ENCODE results near the gene THAP12.
"Not testable (repeated sequence)": the region's sequence is repeated elsewhere in the genome, so short reads cannot be mapped to it uniquely, and the experiment has no call there.

Gene THAP12, protein sequence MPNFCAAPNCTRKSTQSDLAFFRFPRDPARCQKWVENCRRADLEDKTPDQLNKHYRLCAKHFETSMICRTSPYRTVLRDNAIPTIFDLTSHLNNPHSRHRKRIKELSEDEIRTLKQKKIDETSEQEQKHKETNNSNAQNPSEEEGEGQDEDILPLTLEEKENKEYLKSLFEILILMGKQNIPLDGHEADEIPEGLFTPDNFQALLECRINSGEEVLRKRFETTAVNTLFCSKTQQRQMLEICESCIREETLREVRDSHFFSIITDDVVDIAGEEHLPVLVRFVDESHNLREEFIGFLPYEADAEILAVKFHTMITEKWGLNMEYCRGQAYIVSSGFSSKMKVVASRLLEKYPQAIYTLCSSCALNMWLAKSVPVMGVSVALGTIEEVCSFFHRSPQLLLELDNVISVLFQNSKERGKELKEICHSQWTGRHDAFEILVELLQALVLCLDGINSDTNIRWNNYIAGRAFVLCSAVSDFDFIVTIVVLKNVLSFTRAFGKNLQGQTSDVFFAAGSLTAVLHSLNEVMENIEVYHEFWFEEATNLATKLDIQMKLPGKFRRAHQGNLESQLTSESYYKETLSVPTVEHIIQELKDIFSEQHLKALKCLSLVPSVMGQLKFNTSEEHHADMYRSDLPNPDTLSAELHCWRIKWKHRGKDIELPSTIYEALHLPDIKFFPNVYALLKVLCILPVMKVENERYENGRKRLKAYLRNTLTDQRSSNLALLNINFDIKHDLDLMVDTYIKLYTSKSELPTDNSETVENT

DNA sequence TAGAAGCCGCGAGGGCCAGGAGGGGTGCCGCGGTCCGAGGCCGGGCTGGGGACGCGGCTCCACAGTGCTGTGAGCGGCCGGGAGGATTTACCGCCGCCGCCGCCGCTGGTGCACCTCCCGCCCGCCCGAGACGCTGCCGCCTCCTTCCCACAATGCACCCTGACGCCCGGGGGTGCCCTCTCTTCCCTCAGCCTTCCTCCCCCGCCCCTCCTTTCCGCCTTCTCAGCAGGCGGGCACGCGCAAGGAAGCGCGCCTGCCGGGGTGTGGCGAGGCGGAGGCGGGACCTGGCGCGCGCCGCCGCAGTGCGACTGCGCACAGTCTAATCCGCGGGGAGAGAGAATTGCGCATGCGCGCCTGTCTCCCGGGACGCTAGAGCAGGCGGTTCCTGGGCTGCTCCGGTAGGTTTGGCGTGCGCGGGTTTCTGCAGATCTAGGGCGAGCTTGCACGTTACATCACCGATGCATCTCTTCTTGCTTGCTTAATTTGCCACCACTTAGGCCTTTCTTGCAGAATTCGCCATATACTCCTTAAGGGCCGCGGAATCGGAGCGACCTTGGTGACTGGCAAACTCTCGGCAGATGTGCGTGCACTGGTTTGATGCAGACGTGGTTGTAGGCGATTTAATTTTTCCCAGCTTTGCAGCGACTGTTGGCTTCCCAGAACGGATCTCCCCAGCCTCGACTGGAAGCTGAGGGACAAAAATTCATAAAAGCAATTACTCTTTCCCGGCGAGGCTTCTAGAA lies at the start of gene THAP12, which contains the start of gene GVQW3:
Gene THAP12, minus strand, starts transcription at position 156 of the 743 bp plus-strand sequence. CDS start 296 bp downstream, outside the sequence.
Gene GVQW3, plus strand, starts transcription at position 347 of the 743 bp plus-strand sequence. CDS start 506 bp downstream, outside the sequence.
- peak; percentile 87 for DNase-seq

DNA sequence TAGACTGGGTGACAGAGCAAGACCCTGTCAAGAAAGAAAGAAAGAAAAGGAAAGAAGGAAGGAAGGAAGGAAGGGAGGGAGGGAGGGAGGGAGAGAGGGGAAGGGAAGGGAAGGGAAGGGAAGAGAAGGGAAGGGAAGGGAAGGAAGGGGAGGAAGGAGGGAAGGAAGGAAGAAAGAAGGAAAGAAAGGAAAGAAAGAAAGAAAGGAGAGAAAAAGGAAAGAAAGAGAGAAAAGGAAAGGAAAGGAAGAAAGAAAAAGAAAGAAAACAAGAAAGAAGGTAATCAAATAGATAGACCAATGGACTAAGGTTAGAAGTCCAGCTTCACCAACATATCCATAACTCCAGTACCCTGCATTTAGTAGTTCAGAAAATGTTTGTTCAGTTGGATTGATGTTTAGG lies 45.7 kb upstream of the THAP12 start:
- no peak for DNase-seq

DNA sequence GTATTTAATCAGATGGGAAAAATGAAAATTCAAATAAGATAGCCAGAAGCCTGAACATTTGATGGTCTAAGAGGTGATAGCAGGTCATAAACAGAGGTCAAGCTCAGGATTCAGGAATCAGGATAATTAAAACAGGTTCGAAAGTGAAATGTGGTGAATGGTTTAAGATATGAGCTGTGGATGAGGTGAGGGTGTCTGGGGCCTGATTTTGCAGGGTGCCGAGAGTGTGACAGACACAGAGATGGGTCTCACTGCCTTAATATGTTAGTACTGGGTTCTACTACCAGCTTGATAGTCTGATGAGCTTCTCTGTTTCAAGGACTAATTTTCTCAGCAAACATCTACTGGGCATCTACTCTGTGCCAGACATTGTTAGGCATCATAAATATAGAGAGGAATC lies 44.0 kb upstream of the THAP12 start:
- no peak for DNase-seq

DNA sequence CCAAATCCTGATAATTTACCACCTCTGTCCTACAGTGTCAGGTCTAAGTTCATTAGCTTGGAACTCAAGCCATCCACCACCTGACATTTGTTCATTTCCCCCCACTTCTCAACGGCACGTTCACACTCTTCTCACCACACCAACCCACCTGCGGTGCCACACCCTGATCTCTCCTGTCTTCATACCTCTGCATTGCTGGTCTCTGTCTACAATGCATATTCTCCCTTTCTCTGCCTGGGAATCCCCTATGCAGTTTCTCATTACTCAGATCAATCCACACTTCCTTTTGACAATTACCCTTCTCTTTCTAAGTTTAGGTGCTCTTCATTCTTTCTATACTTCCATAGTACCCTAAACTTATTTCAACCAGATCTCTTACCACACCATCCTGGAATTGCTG lies 43.4 kb upstream of the THAP12 start:
- no peak for DNase-seq

DNA sequence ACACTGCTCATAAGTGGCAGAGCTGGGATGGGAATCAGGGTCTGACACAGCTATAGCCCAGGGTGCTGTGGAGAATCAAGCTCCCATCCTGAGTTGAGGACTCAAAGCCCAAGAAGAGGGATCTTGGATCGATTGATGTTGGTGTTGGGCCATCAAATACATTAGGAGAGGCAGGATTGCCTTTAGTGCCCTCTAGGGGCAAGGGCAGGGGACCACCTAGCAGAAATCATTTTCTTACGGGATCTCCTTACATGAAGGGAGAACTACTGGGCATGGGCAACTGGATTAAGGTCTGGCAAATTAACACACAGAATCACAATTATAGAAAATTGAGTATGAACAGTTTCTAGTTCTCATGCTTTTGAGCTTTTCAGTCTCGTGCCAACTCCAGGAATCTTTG lies 39.0 kb upstream of the THAP12 start:
- no peak for DNase-seq

DNA sequence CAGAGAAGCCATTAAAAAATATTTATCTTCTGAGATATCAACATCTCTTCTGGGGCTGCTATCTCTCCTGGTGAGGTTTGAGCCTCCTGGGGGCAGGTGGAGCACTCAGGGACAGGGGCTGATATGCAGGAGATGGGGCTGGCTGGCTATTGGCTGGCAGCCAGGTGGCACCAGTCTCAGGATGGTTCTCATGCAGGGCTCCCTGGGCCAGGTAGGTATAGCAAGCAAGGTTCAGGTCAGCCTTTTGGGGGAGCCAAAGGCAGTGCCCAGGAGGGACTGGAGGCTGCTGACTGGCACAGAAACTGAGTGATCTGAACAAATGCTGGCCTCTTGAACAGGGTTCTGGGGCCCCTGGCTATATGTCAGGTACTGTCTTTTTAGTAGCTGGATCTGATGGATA lies 34.1 kb upstream of the THAP12 start:
- no peak for DNase-seq

DNA sequence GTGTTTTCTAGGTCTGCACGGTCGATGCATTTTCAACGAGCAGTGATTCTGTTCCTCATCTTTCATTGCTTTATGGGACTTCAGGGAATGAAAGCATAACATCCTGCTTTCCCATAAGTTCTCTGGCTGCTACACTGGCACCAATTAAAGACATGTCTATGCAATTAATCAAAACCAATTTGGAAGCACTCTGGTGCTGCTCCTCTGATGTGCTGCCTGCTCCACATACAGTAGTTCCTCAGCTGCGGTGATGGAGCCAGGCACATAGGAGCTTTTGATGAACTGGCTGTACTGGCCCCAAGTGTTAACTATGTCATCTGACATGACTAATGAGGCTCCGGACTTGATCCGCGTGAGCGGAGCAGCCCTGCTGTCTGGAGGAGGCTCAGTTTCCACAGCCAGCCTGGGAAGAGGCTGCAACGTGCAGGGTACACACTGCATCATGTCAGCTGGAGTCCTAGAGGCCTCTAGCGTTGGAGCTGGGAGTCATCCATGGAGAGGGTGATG lies 30.0 kb upstream of the THAP12 start:
- DNase-seq = no peak

DNA sequence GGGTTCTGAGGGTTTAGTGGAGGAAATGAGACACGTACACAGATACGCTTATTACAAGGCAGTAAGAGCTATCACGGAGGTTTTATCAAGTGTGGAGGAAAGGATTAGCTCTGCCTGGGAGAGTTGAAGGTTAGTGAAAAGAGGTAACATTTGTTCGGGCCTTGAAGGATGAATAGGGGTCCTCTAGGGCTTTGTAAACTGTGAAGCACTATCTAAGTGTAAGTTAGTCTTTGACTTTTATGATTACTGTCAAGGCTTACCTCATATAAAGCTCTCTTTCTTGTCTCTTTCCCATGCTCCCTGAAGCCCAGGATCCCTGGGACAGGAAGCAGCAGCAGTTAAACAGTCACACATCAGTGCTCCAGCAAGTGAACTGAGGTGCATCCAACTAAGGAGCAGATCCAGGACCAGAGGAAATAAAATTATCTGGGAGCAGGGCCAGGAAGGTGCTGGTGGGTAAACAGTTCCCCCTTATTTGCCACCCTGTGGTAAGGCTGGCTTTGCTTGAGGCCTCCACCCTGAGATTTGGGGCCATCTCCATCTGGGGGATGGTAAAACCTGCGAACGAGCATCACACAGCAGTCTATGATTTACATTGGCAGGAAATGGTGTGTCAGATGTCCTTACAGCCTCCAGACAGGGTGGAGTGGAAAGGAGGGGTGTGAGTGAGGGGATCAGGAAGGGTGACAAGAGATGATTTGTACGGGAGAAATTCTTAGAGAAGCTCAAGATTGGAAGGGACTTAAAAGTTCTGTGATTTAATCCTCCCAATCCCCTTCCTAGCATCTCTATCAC lies 27.4 kb upstream of the THAP12 start:
- DNase-seq = peak; percentile 47

DNA sequence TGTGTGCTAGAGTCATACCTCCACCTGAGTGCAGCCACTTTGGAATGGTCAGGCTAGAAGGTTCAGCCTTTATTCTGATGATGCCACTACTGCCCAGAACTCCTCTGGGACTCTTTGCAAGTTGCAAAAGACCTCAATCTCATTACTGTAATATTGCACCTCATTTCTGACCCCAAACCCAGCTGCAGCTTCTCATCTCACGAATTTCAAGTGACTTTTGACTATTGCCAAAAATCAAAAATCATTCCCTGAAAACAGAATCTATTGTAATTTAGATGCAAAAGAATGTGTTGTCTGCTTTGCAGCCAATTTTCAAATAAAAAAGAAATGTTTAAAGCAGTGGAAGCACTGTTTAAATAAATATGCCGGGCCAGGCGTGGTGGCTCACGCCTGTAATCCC lies 25.4 kb upstream of the THAP12 start:
- DNase-seq = no peak

DNA sequence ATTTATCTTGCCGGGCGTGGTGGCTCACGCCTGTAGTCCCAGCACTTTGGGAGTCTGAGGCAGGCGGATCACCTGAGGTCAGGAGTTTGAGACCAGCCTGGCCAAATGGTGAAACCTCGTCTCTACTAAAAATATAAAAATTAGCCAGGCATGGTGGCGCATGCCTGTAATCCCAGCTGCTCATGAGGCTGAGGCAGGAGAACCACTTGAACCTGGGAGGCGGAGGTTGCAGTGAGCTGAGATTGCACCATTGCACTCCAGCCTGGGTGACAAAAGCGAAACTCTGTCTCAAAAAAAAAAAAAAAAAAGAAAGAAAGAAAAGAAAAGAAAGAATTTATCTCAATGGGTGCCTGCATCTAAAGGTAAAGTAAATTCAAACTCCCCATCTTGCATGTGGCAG lies 20.6 kb upstream of the THAP12 start:
- DNase-seq = not testable (repeated sequence)

DNA sequence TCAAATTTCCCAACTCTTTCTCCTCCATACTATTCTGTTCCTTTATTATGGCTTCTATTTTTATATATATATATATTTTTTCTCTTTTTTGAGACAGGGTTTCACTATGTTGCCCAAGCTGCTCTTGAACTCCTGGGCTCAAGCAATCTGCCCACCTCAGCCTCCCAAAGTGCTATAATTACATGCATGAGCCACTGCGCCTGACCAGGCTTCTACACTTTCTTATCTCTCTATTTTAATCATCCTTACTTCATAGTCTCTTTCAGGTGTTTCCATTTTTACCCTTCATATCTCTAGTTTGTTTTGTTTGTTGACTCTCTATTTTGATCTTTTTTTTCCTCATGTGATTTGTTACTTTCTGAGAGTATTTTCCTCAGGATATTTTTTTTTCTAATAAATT lies 20.0 kb upstream of the THAP12 start:
- no peak for DNase-seq

DNA sequence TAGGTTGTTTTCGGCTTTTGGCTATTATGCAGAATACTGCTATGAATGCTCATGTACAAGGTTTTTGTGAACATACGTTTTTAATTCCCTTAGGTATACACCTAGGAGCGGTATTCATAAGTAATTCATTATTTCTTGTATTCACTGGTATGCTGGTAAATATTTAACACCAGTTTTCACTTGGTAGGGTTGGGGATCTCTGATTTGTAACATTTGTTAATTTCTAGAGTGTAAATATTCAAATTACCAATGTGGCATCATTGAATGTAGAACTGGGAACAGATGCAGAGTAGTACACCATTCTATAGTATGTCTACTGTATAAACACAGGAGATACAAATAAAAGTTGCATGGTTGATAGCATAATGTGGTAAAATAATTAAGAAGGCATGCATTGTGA lies 16.5 kb upstream of the THAP12 start:
- DNase-seq = no peak

DNA sequence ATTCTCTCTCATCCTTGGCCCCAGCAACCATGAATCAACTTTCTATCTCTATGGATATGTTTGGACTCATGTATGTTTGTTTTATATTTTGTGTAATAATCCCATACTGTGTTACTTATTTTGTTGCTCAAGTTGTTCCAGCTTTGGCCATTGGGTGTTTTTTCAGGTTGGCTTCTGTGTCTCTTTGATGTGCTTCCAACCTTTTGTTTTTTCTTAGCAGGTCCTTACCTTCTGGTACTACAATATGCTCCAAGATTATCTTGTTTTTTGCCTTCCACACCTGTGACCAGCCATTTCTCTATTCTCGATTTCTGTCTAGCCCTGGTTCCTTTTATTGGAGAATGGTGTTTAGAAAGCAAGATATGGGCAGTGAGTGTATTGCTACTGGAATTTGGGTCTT lies 14.4 kb upstream of the THAP12 start:
- no peak for DNase-seq

DNA sequence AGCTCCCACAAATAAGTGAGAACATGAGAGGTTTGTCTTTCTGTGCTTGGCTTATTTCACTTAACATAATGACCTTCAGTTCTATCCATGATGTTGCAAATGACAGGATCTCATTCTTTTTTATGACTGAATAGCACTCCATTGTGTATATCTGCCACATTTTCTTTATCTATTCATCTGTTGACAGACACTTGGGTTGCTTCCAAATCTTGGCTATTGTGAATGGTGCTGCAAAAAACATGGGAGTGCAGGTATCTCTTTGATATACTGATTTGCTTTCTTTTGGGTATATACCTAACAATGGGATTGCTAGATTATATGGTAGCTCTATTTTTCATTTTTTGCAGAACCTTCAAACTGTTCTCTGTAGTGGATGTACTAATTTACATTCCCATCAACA lies 13.5 kb upstream of the THAP12 start:
- no peak for DNase-seq

DNA sequence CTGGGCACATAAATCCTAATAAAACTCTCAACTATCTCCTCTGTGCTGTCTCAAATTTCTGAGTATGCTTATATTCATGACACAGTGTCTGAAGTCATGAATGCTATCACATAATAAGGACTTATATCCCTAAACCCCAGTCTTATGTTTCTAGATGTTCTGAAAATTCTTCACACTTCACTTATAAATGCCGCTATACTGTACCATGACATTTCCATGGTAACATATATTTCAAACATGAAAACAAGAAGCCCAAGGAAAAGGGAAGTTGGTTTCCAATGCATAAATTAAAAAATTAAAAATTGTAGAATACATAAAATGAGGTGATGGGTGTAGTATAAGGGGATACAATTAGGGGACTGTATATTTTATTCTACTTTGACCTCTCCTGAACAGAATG lies 11.9 kb upstream of the THAP12 start:
- no peak for DNase-seq

DNA sequence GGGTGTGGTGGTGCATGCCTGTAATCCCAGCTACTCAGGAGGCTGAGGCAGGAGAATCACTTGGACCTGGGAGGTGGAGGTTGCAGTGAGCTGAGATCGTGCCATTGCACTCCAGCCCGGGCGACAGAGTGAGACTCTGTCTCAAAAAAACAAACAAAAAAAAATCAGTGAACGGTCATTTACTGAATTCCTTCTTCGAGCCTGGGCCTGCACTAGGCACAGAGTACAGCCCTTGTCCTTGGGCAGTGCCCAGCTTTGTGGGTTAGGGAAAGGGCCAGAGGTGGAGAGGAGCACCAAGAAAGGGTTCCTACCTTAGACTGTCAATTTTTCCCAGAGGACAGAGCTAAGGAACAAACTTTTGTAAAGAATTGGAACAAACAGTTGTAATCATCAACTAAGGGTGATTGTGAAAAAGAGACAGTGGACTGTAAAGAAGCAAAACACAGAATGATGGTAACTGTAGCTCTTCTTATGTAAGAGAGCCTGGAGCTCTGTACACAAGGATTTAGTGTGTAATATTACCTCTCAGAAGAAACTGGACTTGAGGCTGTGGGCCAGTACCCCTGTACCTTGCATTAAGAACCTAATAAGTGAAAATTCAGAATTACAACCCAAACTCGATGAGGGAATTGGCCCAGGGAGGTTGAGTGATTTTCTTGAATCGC lies 11.0 kb upstream of the THAP12 start:
- DNase-seq = no peak

DNA sequence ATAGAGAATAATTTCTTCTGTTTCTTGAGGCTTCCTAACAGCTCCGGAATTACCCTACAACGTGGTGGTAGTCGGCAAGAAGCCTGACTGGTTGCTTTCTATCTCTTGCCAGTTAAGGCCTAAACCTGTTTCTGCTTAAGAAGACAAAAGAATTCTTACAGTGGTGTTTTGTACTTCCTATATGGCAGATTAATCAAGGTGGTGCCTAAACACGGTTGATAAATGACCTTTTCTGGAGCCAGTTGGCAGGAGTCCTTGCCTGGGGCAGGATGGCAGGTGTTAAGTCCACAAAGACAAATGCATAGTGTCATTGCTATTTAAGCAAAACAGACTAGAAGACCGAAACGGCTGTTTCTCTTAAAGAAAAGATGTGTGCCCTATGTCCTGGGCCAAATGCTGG lies 10.1 kb upstream of the THAP12 start:
- DNase-seq = peak; percentile 56

DNA sequence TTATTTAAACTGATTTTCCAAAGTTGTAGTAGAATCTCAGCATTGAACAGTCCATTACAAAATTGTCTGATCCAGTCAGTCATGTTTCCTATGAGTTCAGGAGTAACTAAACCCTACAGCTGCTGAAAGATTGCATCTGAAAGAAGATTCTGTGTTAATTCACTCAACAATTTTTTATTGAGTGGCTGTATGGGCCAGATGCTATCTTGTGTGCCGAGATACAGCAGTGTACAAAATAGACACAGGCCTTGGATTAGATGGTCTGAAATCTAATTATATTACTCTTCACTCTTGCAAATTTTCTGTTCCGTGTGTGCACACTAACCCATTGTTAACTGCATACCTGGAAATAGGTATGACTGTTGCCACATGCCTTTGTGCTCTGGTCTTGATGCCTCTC lies 7.5 kb upstream of the THAP12 start:
- DNase-seq = no peak

DNA sequence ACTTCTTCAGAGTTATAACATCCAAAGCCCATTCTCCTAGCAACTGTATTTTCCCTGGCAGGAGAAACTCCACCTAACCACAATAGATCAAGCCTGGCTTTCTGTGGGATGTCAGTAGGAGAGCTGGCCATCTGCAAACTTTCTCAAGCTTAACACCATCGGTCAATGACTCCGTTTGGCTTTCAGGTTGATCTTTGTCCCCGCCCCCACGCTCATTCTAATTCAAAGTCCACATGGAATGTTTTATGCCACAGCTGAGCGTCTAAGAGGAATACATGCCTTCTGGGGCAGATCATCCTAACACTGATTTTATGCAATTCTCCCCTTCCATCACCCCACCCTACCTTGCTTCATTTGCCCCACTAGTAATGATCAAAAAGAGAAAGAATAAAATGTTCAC lies 5.0 kb upstream of the THAP12 start:
- DNase-seq = no peak

DNA sequence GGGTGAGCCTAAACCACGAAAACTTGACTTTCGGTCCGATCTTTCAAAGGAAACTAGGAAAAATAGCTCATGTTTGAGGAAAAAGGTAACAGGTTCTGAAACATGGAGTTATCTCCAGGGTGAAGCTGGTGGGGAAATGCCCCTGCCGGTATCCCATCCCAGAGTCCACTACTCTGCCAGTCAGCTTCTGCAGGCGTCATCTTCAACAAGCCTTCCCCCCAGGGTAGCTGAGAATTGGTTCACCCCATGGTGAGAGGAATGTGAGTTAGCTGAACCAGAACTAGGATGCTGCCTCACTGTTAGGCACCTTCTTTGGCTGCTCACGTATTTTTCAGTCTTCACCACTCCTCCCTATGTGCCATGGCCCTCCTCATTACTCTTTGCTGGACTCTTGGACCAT lies 1.3 kb upstream of the THAP12 start:
- no peak for DNase-seq

DNA sequence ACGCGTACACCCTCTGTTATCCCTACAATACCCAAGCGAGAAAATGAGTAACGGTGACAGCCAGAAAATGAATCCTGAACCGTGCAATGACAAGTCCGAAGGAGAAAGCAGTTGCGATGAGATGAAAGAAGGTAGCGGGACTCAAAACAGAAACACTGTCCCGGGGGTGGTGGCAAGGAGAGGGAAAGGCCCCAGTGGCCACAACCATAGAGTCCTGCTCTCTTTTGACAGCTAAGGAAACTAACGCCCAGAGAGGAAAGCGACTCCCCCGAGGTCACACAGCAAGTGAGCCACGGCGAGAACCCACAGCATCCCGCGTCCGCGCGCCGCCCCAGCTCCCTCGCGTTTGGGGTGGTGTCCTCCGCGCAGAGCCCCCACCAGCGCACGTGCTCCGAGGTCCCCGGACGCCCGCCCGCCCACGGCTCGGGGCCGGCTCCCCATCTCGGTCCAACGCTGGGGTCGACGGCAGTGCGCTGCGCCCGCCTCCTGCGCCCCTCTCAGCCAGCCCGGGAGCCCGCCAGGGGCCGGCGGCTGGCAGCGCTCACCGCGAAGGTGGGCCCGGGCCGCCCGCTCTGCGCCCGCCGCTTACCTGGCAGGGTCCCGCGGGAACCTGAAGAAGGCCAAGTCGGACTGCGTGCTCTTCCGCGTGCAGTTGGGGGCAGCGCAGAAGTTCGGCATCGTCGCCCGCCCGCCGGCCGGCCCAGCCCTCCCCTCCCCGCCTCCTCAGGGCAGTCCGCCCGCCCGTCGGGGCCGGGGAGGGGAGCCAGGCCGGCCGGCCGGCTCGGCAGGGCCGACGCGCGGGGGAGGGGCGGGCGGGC lies 564 bp downstream of the THAP12 start:
- no peak for DNase-seq
